ENCODE measurements around the gene ZBTB40.

Gene ZBTB40

DNA sequence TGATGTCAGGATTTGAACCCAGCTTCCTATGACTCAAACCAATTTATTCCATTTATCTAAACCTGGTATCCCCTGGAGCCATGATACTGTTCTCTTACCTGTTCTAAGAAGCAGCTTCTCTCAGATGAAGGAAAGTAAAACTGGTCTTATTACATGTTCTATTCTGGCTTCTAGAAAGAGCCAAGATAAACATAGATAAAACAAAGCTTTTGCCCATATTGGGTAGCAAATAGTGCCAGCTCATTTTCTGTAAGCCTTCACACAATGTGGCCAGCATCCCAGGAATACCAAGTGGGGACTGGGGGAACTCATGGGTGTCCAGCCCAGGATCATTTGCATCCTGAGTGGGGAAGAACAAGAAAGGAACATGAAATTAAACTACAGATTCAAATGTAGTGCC lies 58.2 kb downstream of the ZBTB40 start:
- DNase-seq: no peak

- no peak for DNase-seq
Measured at GRCh38 chr1:22512873-22513272, 61.2 kb downstream of the ZBTB40 start.

- DNase-seq: no peak
Measured at GRCh38 chr1:22516906-22517571, 65.4 kb downstream of the ZBTB40 start.

DNA sequence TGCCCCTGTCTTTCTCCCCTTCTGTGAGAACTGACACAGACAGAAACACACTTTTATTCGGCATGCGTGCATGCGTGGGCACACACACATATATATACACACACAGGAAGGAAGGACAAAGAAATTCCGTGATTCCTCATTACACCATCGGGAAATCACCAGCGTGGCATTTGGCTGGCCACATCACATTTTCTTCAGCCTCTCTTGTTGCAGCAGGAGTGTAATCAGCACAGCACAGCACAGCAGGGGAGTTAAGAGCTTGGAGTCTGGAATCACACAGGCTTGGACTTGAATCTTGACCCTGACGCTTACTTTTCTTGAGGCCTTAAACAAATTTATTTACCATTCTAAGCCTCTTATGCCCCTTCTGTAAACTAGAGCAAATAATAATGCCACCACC lies 66.3 kb downstream of the ZBTB40 start:
- no peak for DNase-seq

DNA sequence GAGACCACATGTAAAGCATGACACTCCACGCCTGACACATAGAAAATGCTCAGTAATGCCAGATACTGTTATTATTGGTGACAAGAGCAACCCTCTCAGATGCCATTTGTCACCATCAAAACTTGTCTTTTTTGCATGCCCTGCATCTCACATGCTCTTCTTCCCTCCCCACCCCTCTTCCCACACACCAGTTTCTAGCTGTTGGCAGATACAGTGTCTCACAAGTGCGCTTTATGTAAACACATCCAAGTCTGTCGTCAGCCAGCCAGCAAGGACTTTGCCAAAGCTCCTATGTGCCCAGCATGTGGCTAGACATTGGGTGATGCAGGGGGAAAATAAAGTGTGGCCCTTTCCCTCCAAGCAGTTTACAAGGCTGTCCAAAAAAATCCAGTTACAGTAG lies 66.7 kb downstream of the ZBTB40 start:
- no peak for DNase-seq

- no peak for DNase-seq
Measured at GRCh38 chr1:22520871-22521270, 69.2 kb downstream of the ZBTB40 start.

DNA sequence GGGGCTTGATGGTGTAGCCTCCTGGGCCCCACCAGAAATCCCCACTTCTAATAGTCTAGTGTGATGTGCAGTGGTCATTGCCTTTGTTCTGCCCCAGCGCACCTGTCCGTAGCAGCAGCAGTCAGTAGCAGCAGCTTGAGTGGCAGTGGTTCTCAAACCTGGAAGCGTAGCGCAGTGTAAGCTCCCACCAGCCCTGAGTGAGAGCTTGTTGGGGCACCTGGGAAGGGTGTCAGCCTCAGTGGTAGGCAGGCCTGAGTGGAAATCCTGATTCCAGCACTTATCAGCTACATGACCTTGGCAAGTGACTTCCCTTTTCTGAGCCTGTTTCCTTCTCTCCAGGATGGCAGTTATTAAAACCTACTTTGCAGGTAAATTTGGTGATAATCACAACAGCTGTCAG lies 70.0 kb downstream of the ZBTB40 start:
- no peak for DNase-seq

DNA sequence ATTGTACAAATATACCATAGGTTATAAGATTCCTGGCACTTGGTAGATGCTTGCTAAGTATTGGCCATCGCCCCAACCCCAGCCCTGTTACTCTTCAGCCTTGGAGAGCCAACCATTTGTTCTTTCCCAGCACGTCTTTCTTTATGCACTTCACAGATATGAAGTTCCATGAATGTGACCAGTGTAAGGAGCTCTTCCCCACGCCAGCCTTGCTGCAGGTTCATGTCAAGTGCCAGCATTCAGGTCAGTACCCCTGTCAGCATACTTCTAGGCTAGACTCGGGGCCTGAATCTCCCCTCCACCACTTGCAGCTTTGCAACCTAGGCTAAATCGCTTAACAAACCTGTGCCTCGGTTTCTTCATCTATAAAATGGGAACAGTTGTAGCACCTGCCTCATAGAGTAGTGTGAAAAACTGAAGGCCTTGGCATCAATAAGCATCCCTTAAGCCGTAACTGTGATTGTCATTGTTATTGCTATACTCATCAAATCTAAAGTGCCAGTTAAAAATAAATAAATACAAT lies 70.6 kb downstream of the ZBTB40 start:
- no peak for DNase-seq

GRCh38 chr1:22524481-22524880 lies 72.8 kb downstream of the ZBTB40 start:
- no peak for DNase-seq

GRCh38 chr1:22525211-22525610 lies 73.6 kb downstream of the ZBTB40 start:
- no peak for DNase-seq

DNA sequence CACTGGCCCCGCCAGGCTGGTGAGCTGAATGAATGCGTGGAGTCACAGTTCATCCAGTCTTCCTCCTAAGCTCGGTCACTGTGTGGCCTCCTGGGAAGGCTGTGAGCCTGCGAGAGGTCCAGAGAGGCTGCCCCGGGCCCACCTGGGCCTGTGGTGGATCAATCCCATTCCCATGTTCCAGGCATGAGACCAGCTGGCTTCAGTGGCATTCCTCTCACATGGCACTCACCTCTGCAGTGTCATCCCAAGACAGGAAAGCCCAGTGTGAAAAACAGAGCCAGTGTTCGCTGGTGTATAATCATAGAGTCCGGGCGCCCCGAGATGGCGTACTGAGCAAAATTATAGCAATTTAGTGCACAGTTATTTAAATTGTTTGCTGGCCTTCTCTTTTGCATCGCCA lies 74.0 kb downstream of the ZBTB40 start:
- DNase-seq: no peak

DNA sequence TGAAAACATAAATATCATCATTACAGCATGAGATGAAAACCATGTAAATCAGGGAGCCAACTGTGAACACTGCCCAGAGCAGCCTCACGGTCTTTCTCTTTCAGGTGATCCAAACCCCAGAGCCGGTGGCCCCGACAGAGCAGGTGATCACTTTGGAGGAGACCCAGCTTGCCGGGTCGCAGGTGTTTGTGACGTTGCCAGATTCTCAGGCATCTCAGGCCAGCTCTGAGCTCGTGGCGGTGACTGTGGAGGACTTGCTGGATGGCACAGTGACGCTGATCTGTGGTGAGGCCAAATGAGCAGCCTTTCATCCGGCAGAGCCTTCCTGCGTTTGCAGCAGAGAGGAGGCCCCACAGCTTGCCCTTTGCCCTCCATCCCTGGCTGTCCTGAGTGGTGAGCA lies 74.4 kb downstream of the ZBTB40 start:
- no peak for DNase-seq

- DNase-seq: no peak
Measured at GRCh38 chr1:22526677-22527076, 75.0 kb downstream of the ZBTB40 start.

DNA sequence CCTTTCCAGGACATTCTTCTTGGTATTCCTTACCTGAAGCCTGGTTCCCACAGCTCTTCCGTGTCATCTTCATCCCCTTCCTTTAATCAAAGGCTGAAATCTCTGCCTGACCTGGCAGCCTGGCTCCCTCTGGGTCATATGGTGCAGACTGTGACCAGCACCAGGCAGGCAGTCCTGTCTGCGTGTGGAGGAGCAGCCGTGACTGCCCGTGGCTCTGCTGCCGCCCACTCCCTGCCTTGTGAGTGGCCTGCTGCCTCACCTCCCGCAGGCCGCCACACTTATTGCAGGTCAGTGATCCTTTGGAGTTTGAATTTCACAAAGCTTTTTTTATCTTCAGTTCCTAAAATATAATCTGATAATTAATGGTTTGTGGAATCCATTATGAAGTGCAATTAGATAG lies 75.5 kb downstream of the ZBTB40 start:
- DNase-seq: no peak

GRCh38 chr1:22527555-22528296 lies 76.1 kb downstream of the ZBTB40 start:
- no peak for DNase-seq

GRCh38 chr1:22528451-22528850 lies 76.8 kb downstream of the ZBTB40 start:
- DNase-seq: no peak

DNA sequence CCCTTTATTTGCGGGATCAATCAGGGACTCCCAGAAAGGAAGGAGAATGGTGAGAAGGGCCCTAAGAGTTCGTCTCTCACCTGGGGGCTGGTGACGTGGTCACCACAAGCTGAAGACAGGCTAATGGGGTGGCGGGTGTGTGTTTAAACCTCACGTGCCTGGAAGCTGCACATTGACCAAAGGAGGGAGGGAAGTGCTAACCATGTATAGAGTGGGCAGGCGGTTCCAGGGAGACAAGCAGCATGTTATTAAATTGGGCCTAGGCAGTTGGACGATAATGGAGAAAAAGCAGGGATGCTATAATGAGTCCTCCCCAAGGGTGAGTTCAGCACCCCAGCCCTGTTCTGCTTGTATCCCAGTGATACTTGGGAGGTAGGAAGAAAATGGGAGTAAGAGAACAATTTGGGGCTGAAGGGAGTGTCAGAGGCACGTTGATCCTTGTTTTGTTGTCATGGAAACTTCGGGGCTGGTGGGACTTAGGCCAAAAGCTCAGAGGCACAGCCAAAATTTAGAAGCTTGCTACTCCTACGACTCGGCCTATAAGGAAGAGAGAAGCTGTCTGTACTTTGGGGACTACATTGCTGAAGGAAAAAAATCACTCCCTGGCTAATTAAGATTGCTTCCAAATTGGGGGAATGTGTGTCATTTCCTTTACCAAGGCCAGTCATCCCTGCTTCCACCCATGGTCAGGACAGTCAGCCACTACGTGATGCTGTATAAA lies 78.4 kb downstream of the ZBTB40 start:
- no peak for DNase-seq

DNA sequence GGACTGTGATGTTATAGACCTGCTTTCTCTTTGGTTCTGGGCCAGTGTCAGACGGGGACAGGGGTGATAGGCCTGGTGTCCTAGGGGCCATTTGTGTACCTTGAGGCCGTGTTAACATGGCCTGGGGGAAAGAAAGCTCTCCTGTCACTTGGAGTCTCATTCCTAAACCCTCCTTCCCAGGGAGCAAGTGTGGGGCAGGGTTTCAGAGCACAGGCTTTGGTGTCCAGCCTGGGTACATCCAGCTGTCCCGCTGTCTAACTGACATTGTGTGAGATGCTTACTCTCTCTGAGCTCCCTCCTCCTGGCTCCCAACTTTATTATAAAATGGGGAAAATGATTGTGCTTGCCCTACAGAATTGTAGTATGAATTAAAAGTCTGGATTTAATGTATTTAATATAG lies 79.1 kb downstream of the ZBTB40 start:
- DNase-seq: no peak

- DNase-seq: no peak
Measured at GRCh38 chr1:22531251-22531650, 79.6 kb downstream of the ZBTB40 start.

GRCh38 chr1:22533244-22533895 lies 81.7 kb downstream of the ZBTB40 start:
- no peak for DNase-seq

DNA sequence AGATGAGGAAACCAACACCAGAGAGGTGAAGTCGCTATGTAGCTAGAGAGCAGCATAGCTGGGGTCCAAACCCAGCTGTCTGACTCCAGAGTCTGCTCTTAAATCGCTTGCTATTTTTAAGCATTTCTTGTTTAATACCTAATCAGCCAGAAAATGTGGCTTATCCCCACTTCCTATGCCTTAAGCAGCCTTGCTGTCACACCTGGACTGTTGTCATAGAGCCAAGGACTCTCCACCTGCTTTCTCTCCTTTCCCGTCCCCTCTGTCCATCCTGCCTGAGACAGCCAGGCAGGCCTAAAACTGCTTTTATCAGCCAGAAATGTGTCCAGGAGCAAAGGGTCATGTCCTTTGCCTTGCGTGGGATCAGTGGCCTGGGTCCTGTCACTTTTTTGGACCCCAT lies 83.3 kb downstream of the ZBTB40 start:
- DNase-seq: no peak

GRCh38 chr1:22535399-22535798 lies 83.7 kb downstream of the ZBTB40 start:
- DNase-seq: no peak

DNA sequence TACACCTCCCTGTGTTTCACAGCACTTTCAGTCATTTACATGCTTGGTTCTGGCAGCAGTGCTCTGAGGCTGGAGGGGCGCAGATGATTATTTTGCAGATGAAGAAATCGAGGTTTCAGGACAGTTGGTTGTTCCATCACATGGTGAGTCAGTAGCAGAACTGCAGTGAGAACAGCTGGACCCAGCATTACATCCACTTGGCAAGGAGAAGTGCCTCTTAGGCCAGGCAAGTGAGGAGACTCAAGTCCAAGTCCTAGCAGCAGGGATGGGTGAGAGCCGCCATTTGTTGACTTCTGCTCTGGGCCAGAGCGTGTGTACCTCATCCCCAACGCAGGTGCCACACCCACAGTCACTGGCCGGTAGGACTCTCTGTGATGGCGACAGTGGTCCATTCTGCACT lies 84.9 kb downstream of the ZBTB40 start:
- DNase-seq: no peak
